ENCODE results near the gene SLC16A4. TPM values are rescaled to one million over a fixed set of nuclear protein-coding genes. Genes with fewer than 3 reads are reported as not detected.

The SLC16A4 gene
- total and polyA plus RNA-seq, 2 donors = 0.71 to 2.8 TPM

DNA sequence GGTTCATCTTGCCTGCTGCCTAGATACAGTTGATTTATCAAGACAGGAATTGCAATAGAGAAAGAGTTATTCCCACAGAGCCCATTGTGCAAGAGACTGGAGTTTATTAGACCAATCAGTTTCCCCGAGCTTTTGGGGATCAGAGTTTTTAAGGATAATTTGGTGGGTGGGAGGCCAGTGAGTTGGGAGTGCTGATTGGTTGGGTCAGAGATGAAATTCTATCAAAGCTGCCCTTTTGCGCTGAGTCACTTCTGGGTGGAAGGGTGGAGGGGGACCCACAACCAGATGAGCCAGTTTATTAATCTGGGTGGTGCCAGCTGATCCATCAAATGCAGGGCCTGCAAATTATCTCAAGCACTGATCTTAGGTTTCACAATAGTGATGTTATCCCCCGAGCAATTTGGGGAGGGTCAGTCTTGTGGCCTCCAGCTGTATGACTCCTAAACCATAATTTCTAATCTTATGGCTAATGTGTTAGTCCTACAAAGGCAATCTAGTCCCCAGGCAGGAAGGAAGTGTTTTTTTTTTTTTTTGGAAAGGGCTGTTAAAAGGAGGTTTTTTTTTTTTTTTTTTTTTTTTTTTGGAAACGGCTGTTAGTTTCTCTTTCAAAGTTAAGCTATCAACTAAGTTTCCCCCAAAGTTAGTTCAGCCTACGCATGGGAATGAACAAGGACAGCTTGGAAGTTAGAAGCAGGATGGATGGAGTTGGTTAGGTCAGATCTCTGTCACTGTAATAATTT is 7.4 kb downstream of the SLC16A4 start:
- Histone ChIP-seq H3K9me3 (ENCODE audit: control insufficient read depth in 2 of 2, insufficient read depth in 1 of 2, low read length in 1 of 2) (no peaks in the 10 kb centered on the region), H3K36me3 (ENCODE audit: control insufficient read depth in 2 of 2, insufficient read depth in 2 of 2, low read length in 1 of 2) (peaks cover 21 to 28% of the 10 kb centered on the region in 2 donors), H3K4me1 (ENCODE audit: control insufficient read depth in 2 of 2, insufficient read depth in 2 of 2, low read length in 2 of 2) (peaks cover 0 to 3% of the 10 kb centered on the region in 2 donors), H3K4me3 (ENCODE audit: low read length in 2 of 2) (no peak overlapping the region), H3K27ac (ENCODE audit: low read depth in 1 of 2, low read length in 1 of 2) (no peak overlapping the region), H3K27me3 (ENCODE audit: control insufficient read depth in 2 of 2, insufficient read depth in 1 of 2, low read length in 1 of 2) (no peaks in the 10 kb centered on the region)
- no peak for DNase-seq (ENCODE audit: low read depth in 6 of 9, low spot score in 9 of 9)
- WGBS = 54% methylated on average over 5 of the region's 5 CpGs

- DNase-seq (ENCODE audit: low read depth in 6 of 9, low spot score in 9 of 9) = no peak
- no peak overlapping the region for H3K27ac ChIP-seq (ENCODE audit: low read depth in 1 of 2, low read length in 1 of 2)
- peaks cover 0 to 3% of the 10 kb centered on the region in 2 donors for H3K4me1 ChIP-seq (ENCODE audit: control insufficient read depth in 2 of 2, insufficient read depth in 2 of 2, low read length in 2 of 2)
- WGBS = 94% methylated on average over 10 of the region's 10 CpGs
- no peak overlapping the region for H3K4me3 ChIP-seq (ENCODE audit: low read length in 2 of 2)
- H3K9me3 ChIP-seq (ENCODE audit: control insufficient read depth in 2 of 2, insufficient read depth in 1 of 2, low read length in 1 of 2) = no peaks in the 10 kb centered on the region
- H3K36me3 ChIP-seq (ENCODE audit: control insufficient read depth in 2 of 2, insufficient read depth in 2 of 2, low read length in 1 of 2) = peaks cover 26 to 43% of the 10 kb centered on the region in 2 donors
- no peaks in the 10 kb centered on the region for H3K27me3 ChIP-seq (ENCODE audit: control insufficient read depth in 2 of 2, insufficient read depth in 1 of 2, low read length in 1 of 2)
Measured at GRCh38 chr1:110380672-110381283, 10.0 kb downstream of the SLC16A4 start.

- H3K4me1 ChIP-seq (ENCODE audit: control insufficient read depth in 2 of 2, insufficient read depth in 2 of 2, low read length in 2 of 2) = no peaks in the 10 kb centered on the region
- no peak overlapping the region for H3K27ac ChIP-seq (ENCODE audit: low read depth in 1 of 2, low read length in 1 of 2)
- H3K4me3 ChIP-seq (ENCODE audit: low read length in 2 of 2) = no peak overlapping the region
- 99% methylated on average over 1 of the region's 1 CpG for WGBS
- H3K9me3 ChIP-seq (ENCODE audit: control insufficient read depth in 2 of 2, insufficient read depth in 1 of 2, low read length in 1 of 2) = no peaks in the 10 kb centered on the region
- peaks cover 29 to 48% of the 10 kb centered on the region in 2 donors for H3K36me3 ChIP-seq (ENCODE audit: control insufficient read depth in 2 of 2, insufficient read depth in 2 of 2, low read length in 1 of 2)
- H3K27me3 ChIP-seq (ENCODE audit: control insufficient read depth in 2 of 2, insufficient read depth in 1 of 2, low read length in 1 of 2) = no peaks in the 10 kb centered on the region
- no peak for DNase-seq (ENCODE audit: low read depth in 6 of 9, low spot score in 9 of 9)
Measured at GRCh38 chr1:110375490-110375889, 15.3 kb downstream of the SLC16A4 start.

- 93% methylated on average over 1 of the region's 1 CpG for WGBS
- Histone ChIP-seq H3K4me3 (ENCODE audit: low read length in 2 of 2) (no peak overlapping the region), H3K9me3 (ENCODE audit: control insufficient read depth in 2 of 2, insufficient read depth in 1 of 2, low read length in 1 of 2) (no peaks in the 10 kb centered on the region), H3K4me1 (ENCODE audit: control insufficient read depth in 2 of 2, insufficient read depth in 2 of 2, low read length in 2 of 2) (no peaks in the 10 kb centered on the region), H3K36me3 (ENCODE audit: control insufficient read depth in 2 of 2, insufficient read depth in 2 of 2, low read length in 1 of 2) (peaks cover 20 to 49% of the 10 kb centered on the region in 2 donors), H3K27ac (ENCODE audit: low read depth in 1 of 2, low read length in 1 of 2) (no peak overlapping the region), H3K27me3 (ENCODE audit: control insufficient read depth in 2 of 2, insufficient read depth in 1 of 2, low read length in 1 of 2) (no peaks in the 10 kb centered on the region)
- DNase-seq (ENCODE audit: low read depth in 6 of 9, low spot score in 9 of 9) = no peak
Measured at GRCh38 chr1:110370827-110371226, 20.0 kb downstream of the SLC16A4 start.

DNA sequence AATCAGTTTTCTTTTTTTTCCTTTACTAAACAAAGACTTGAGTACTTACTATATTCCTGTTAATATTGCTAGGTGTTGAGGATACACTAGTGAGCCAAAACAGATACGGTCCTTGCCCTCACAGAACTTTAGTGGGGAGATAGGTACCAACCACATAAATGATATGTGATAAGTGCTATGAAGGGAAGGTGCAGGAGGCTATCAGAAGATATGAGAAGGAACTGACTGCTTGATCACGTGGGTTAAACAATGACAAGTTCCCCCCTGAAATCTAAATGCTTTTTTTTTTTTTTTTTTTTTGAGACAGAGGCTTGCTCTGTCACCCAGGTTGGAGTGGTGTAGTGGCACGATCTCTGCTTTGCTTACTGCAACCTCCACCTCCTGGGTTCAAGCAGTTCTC is 26.6 kb downstream of the SLC16A4 start:
- H3K27ac ChIP-seq (ENCODE audit: low read depth in 1 of 2, low read length in 1 of 2) = no peak overlapping the region
- H3K9me3 ChIP-seq (ENCODE audit: control insufficient read depth in 2 of 2, insufficient read depth in 1 of 2, low read length in 1 of 2) = no peaks in the 10 kb centered on the region
- H3K36me3 ChIP-seq (ENCODE audit: control insufficient read depth in 2 of 2, insufficient read depth in 2 of 2, low read length in 1 of 2) = peaks cover 18 to 57% of the 10 kb centered on the region in 2 donors
- 97% methylated on average over 3 of the region's 3 CpGs for WGBS
- no peak for DNase-seq (ENCODE audit: low read depth in 6 of 9, low spot score in 9 of 9)
- H3K4me3 ChIP-seq (ENCODE audit: low read length in 2 of 2) = no peak overlapping the region
- H3K4me1 ChIP-seq (ENCODE audit: control insufficient read depth in 2 of 2, insufficient read depth in 2 of 2, low read length in 2 of 2) = no peaks in the 10 kb centered on the region
- H3K27me3 ChIP-seq (ENCODE audit: control insufficient read depth in 2 of 2, insufficient read depth in 1 of 2, low read length in 1 of 2) = no peaks in the 10 kb centered on the region

- Histone ChIP-seq H3K9me3 (ENCODE audit: control insufficient read depth in 2 of 2, insufficient read depth in 1 of 2, low read length in 1 of 2) (no peaks in the 10 kb centered on the region), H3K4me3 (ENCODE audit: low read length in 2 of 2) (no peak overlapping the region), H3K27me3 (ENCODE audit: control insufficient read depth in 2 of 2, insufficient read depth in 1 of 2, low read length in 1 of 2) (no peaks in the 10 kb centered on the region), H3K4me1 (ENCODE audit: control insufficient read depth in 2 of 2, insufficient read depth in 2 of 2, low read length in 2 of 2) (no peaks in the 10 kb centered on the region), H3K27ac (ENCODE audit: low read depth in 1 of 2, low read length in 1 of 2) (no peak overlapping the region), H3K36me3 (ENCODE audit: control insufficient read depth in 2 of 2, insufficient read depth in 2 of 2, low read length in 1 of 2) (peaks cover 17 to 53% of the 10 kb centered on the region in 2 donors)
- no peak for DNase-seq (ENCODE audit: low read depth in 6 of 9, low spot score in 9 of 9)
- WGBS = 96% methylated on average over 1 of the region's 1 CpG
Measured at GRCh38 chr1:110361856-110362255, 29.0 kb downstream of the SLC16A4 start.

DNA sequence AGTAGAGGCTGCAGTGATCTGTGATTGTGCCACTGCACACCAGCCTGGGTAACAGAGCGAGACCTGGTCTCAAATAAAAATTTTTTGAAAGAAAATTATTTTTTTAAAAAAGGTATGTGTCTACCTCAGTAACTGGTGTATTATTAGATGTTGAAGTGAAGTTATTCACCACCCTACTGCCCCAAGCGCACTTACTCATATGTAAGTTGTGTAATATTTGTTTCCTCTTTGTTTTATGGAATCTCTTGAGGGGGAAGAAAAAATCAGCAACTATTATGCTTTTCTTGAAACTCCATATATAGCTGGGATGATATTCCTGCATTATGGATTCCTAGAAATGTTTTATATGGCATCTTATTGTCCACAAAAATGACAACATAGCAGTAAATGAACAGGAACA is 30.4 kb downstream of the SLC16A4 start:
- H3K36me3 ChIP-seq (ENCODE audit: control insufficient read depth in 2 of 2, insufficient read depth in 2 of 2, low read length in 1 of 2) = peaks cover 15 to 47% of the 10 kb centered on the region in 2 donors

DNA sequence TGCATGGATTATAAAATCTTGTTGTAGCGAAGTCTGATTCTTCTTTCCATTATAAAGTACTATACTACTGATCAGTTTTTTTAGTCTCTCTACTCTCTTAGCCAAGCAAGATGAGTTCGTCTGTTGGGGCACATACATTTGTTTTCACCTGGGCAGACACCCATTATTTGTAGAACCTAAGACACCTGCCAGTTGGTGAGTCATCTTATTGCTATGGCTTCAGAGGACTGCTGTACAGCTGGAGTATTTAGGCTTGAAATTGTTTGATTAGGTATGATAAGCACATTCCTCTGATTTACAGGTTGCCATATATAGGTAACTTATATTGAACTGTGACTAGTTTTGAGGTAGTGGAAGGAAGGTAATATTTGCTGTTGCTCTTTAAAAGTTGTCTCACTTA is 34.4 kb downstream of the SLC16A4 start:
- 97% methylated on average over 2 of the region's 2 CpGs for WGBS

More for the DNA sequence above, 30.4 kb downstream of the SLC16A4 start:
- over 99% methylated on average over 2 of the region's 2 CpGs for WGBS
- no peak for DNase-seq (ENCODE audit: low read depth in 6 of 9, low spot score in 9 of 9)
- no peak overlapping the region for H3K4me3 ChIP-seq (ENCODE audit: low read length in 2 of 2)
- H3K4me1 ChIP-seq (ENCODE audit: control insufficient read depth in 2 of 2, insufficient read depth in 2 of 2, low read length in 2 of 2) = no peaks in the 10 kb centered on the region
- H3K27ac ChIP-seq (ENCODE audit: low read depth in 1 of 2, low read length in 1 of 2) = no peak overlapping the region
- H3K9me3 ChIP-seq (ENCODE audit: control insufficient read depth in 2 of 2, insufficient read depth in 1 of 2, low read length in 1 of 2) = no peaks in the 10 kb centered on the region
- H3K27me3 ChIP-seq (ENCODE audit: control insufficient read depth in 2 of 2, insufficient read depth in 1 of 2, low read length in 1 of 2) = no peaks in the 10 kb centered on the region

DNA sequence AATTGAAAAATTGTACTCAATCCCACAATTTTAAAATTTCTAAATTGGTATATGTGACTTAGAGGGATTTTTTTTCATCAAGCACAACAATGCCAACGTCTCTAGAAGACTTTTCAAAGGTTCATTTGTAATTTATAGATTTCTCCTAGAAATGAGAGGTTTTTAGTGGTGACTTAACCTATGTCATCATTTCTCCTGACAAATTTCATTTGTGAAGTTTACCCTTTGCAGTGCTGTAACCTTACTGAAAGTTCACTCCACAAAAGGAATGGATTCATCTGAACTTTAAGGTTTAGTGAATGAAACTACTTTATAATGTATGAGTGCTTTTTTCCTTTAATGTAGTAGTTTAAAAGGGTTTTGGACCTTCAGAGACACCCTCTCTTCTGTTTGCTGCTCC is 35.5 kb downstream of the SLC16A4 start:
- H3K4me1 ChIP-seq (ENCODE audit: control insufficient read depth in 2 of 2, insufficient read depth in 2 of 2, low read length in 2 of 2) = peaks cover 3 to 4% of the 10 kb centered on the region in 2 donors
- H3K4me3 ChIP-seq (ENCODE audit: low read length in 2 of 2) = no peak overlapping the region
- H3K9me3 ChIP-seq (ENCODE audit: control insufficient read depth in 2 of 2, insufficient read depth in 1 of 2, low read length in 1 of 2) = no peaks in the 10 kb centered on the region
- no peak overlapping the region for H3K27ac ChIP-seq (ENCODE audit: low read depth in 1 of 2, low read length in 1 of 2)
- 95% methylated on average over 1 of the region's 1 CpG for WGBS
- peaks cover 14 to 42% of the 10 kb centered on the region in 2 donors for H3K36me3 ChIP-seq (ENCODE audit: control insufficient read depth in 2 of 2, insufficient read depth in 2 of 2, low read length in 1 of 2)
- no peaks in the 10 kb centered on the region for H3K27me3 ChIP-seq (ENCODE audit: control insufficient read depth in 2 of 2, insufficient read depth in 1 of 2, low read length in 1 of 2)
- DNase-seq (ENCODE audit: low read depth in 6 of 9, low spot score in 9 of 9) = no peak

More for the DNA sequence above, 34.4 kb downstream of the SLC16A4 start:
- Histone ChIP-seq H3K36me3 (ENCODE audit: control insufficient read depth in 2 of 2, insufficient read depth in 2 of 2, low read length in 1 of 2) (peaks cover 11 to 38% of the 10 kb centered on the region in 2 donors), H3K27ac (ENCODE audit: low read depth in 1 of 2, low read length in 1 of 2) (no peak overlapping the region), H3K4me3 (ENCODE audit: low read length in 2 of 2) (no peak overlapping the region), H3K27me3 (ENCODE audit: control insufficient read depth in 2 of 2, insufficient read depth in 1 of 2, low read length in 1 of 2) (no peaks in the 10 kb centered on the region), H3K4me1 (ENCODE audit: control insufficient read depth in 2 of 2, insufficient read depth in 2 of 2, low read length in 2 of 2) (no peaks in the 10 kb centered on the region), H3K9me3 (ENCODE audit: control insufficient read depth in 2 of 2, insufficient read depth in 1 of 2, low read length in 1 of 2) (no peaks in the 10 kb centered on the region)
- no peak for DNase-seq (ENCODE audit: low read depth in 6 of 9, low spot score in 9 of 9)

Measured in thymus (tissue), 11 donors.